ENCODE results near the gene DNER.

The DNER gene

GRCh38 chr2:229488232-229488631 is 226.1 kb downstream of the DNER start:
- no peak for DNase-seq (ENCODE audit: low read depth)

- no peak for DNase-seq (ENCODE audit: low read depth)
Observed at GRCh38 chr2:229486673-229487072, 227.7 kb downstream of the DNER start.

- no peak for DNase-seq (ENCODE audit: low read depth)
Observed at GRCh38 chr2:229485857-229486256, 228.5 kb downstream of the DNER start.

GRCh38 chr2:229477269-229477755 is 237.0 kb downstream of the DNER start:
- DNase-seq (ENCODE audit: low read depth) = no peak

GRCh38 chr2:229475778-229476177 is 238.6 kb downstream of the DNER start:
- DNase-seq (ENCODE audit: low read depth) = no peak

- no peak for DNase-seq (ENCODE audit: low read depth)
Observed at GRCh38 chr2:229474125-229474524, 240.2 kb downstream of the DNER start.

- no peak for DNase-seq (ENCODE audit: low read depth)
Observed at GRCh38 chr2:229470781-229471180, 243.6 kb downstream of the DNER start.

GRCh38 chr2:229467783-229468182 is 246.6 kb downstream of the DNER start:
- no peak for DNase-seq (ENCODE audit: low read depth)

GRCh38 chr2:229463841-229464346 is 250.5 kb downstream of the DNER start:
- DNase-seq (ENCODE audit: low read depth) = no peak

- no peak for DNase-seq (ENCODE audit: low read depth)
Observed at GRCh38 chr2:229462112-229462511, 252.2 kb downstream of the DNER start.

GRCh38 chr2:229456091-229456490 is 258.3 kb downstream of the DNER start:
- no peak for DNase-seq (ENCODE audit: low read depth)

- peak; percentile 56 for DNase-seq (ENCODE audit: low read depth)
Observed at GRCh38 chr2:229454934-229455631, 259.3 kb downstream of the DNER start.

GRCh38 chr2:229453230-229453629 is 261.1 kb downstream of the DNER start:
- DNase-seq (ENCODE audit: low read depth) = no peak

GRCh38 chr2:229451852-229452251 is 262.5 kb downstream of the DNER start:
- no peak for DNase-seq (ENCODE audit: low read depth)

GRCh38 chr2:229447227-229447626 is 267.1 kb downstream of the DNER start:
- DNase-seq (ENCODE audit: low read depth) = no peak

GRCh38 chr2:229446350-229446749 is 268.0 kb downstream of the DNER start:
- no peak for DNase-seq (ENCODE audit: low read depth)

GRCh38 chr2:229445501-229446211 is 268.7 kb downstream of the DNER start:
- no peak for DNase-seq (ENCODE audit: low read depth)

- DNase-seq (ENCODE audit: low read depth) = peak; percentile 59
Observed at GRCh38 chr2:229445019-229445418, 269.3 kb downstream of the DNER start.

GRCh38 chr2:229443546-229444268 is 270.6 kb downstream of the DNER start:
- no peak for DNase-seq (ENCODE audit: low read depth)

GRCh38 chr2:229443141-229443540 is 271.2 kb downstream of the DNER start:
- DNase-seq (ENCODE audit: low read depth) = no peak

GRCh38 chr2:229438430-229439159 is 275.8 kb downstream of the DNER start:
- DNase-seq (ENCODE audit: low read depth) = no peak

GRCh38 chr2:229437467-229437866 is 276.9 kb downstream of the DNER start:
- DNase-seq (ENCODE audit: low read depth) = no peak

Measured in HS-27A (cell line).